Measurements from ENCODE around the gene HUWE1. TPM values are rescaled to one million over a fixed set of nuclear protein-coding genes. Genes with fewer than 3 reads are reported as not detected.

HUWE1 gene
- total RNA-seq, 2 donors from 2014 or later: 111 to 116 TPM

DNA sequence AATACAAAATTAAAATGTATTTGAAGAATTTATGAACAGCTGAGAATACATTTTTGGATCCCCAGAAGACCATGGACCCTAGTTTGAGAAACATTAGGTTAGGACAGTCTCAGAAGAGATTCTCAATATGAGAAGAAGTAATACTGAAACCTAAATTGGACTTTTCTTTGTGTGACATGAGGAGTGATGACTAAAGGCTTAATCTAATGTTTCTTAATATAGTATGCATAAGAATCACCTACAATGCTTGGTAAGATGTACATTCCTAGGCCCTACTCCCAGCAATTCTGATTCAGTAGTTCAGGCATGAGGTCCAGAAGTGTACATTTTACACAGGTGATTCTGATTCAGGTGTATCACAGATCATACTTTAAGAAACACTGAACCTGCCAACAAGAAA is 31.6 kb upstream of the HUWE1 start:
- no peaks in the 10 kb centered on the region for H3K4me1 ChIP-seq

DNA sequence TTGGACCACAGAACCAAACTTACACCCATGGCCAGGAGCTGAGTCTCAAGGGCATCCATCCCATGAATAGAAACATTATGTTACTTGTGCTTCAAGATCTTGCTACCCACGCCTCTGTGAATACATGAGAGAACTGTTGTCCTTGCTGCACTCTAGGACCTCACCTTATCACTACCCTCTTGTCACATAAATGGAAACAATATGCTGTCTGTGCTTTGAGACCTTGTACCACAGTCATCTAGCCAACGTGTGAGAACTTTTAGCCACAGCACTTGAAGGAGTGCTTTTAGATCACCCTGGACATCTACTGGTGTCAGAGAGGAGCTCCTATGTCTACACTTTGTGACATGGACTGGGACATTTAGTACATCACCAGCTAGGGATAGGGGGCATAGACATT is 30.7 kb upstream of the HUWE1 start:
- Histone ChIP-seq H3K36me3 (no peaks in the 10 kb centered on the region), H3K4me3 (no peak overlapping the region), H3K27ac (no peak overlapping the region), H3K27me3 (no peaks in the 10 kb centered on the region), H3K9me3 (no peaks in the 10 kb centered on the region), H3K4me1 (no peaks in the 10 kb centered on the region)
- no peak for DNase-seq (ENCODE audit: low spot score)
- TF ChIP-seq, protein P1, sequence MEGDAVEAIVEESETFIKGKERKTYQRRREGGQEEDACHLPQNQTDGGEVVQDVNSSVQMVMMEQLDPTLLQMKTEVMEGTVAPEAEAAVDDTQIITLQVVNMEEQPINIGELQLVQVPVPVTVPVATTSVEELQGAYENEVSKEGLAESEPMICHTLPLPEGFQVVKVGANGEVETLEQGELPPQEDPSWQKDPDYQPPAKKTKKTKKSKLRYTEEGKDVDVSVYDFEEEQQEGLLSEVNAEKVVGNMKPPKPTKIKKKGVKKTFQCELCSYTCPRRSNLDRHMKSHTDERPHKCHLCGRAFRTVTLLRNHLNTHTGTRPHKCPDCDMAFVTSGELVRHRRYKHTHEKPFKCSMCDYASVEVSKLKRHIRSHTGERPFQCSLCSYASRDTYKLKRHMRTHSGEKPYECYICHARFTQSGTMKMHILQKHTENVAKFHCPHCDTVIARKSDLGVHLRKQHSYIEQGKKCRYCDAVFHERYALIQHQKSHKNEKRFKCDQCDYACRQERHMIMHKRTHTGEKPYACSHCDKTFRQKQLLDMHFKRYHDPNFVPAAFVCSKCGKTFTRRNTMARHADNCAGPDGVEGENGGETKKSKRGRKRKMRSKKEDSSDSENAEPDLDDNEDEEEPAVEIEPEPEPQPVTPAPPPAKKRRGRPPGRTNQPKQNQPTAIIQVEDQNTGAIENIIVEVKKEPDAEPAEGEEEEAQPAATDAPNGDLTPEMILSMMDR (IDR thresholded peaks at IDR 0.05): no peak

More for the DNA sequence above, 31.6 kb upstream of the HUWE1 start:
- no peak for DNase-seq (ENCODE audit: low spot score)
- H3K4me3 ChIP-seq: no peak overlapping the region
- no peak overlapping the region for H3K27ac ChIP-seq
- no peaks in the 10 kb centered on the region for H3K27me3 ChIP-seq
- TF ChIP-seq, protein P1 (IDR thresholded peaks at IDR 0.05): no peak
- H3K9me3 ChIP-seq: no peaks in the 10 kb centered on the region
- no peaks in the 10 kb centered on the region for H3K36me3 ChIP-seq

DNA sequence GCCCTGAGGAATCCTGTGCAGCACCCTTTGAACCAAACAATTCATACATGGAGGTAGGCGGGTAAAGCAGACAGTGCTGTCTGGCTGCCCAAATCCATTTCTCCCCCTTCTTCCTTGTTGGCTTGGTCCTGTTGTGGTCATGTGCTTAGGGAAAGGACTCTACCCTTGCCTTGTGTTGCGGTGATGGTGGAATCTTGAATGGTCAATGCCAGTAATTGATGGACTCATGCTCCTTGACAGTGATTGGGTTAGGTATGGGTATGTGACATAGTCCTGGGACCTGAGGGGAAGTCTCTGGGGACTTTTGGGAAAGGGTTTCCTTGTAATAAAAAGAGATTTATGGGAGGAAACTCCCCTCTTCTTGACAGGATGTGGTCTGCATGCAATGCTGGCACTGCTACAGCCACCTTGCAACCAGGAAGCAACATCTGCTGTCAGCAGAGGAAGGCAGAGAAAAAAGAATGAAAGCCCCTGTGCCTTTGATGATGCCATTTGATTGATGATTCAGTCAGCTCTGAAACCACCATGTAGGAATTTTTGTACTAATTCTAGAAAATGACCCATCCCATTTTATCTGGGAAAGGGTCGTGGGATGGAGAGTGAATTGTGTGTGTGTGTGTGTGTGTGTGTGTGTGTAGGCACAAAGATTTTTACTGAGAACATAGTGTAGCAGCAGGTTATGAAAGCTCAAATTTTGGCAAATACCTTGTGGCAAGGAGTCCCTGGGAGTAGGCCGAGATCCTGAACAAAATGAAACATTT is 30.0 kb upstream of the HUWE1 start:
- H3K9me3 ChIP-seq: no peaks in the 10 kb centered on the region
- no peak for DNase-seq (ENCODE audit: low spot score)
- no peaks in the 10 kb centered on the region for H3K36me3 ChIP-seq
- H3K27me3 ChIP-seq: no peaks in the 10 kb centered on the region
- TF ChIP-seq, protein P1 (IDR thresholded peaks at IDR 0.05): no peak
- no peaks in the 10 kb centered on the region for H3K4me1 ChIP-seq
- no peak overlapping the region for H3K4me3 ChIP-seq
- no peak overlapping the region for H3K27ac ChIP-seq

DNA sequence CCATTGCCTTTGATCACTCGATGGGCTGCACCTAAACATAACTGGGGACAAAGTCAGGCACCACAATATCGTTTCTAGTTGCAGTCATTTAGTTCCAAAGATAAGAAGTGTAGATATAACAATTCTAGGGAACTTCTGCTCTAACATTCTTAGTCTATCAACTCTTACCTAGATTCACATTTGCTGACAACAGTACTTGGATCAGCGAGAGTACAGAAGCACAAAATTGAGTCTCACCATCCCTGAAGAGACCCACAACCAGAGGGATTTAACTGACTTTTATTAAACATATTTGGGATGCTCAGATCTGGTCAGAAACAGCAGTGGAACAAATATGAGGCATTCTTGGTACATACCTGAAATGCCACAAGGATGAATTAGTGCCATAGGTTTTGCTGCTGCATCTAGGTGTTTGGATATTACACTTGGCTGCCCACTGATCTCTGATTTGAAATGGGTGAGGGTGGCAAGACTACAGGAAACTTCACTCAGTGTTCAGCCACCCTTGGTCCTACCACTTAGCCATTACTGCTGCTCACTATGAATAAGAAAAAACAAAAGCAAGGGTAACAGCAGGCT is 28.9 kb upstream of the HUWE1 start:
- Histone ChIP-seq H3K4me3 (no peak overlapping the region), H3K27ac (no peak overlapping the region), H3K36me3 (no peaks in the 10 kb centered on the region), H3K27me3 (no peaks in the 10 kb centered on the region), H3K4me1 (no peaks in the 10 kb centered on the region), H3K9me3 (no peaks in the 10 kb centered on the region)
- TF ChIP-seq, protein P1 (IDR thresholded peaks at IDR 0.05): no peak
- no peak for DNase-seq (ENCODE audit: low spot score)

DNA sequence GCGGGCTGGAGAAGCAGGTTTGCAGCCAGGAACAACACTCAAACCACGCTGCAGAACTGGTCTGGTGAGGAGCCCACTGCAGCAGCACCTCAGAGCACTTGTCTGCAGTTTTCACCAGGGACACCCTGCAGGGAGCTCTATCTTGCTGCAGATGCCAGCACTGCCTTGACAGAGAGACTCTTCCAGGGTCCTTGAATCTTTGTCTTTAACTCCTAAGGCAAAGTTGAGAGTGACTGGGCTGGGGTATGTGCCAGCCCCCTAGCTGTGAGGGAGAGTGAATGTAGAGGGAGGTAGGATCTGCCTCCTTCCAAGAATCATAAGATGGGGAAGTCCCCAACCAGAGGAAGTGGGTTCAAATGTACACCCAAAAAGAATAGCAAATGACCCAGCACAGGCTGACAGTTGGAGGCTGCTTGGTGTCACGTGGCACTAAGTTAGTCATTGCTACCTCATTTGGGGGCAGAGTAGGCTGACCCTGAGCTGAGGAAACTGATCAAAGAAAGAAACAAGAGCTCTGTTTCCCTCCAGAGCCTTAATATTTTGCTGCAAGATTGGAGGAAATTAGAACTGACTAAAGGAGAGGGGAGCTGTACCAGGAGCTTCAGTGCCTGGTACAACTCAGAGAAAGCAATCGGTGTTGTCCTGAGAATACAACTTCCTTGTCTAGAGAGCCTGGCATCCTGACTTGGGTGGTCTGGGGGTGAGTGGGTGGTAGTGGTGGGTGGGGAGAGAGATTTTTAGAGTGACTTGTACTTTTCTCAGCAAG is 28.2 kb upstream of the HUWE1 start:
- Histone ChIP-seq H3K4me3 (no peak overlapping the region), H3K4me1 (no peaks in the 10 kb centered on the region), H3K27me3 (no peaks in the 10 kb centered on the region), H3K36me3 (no peaks in the 10 kb centered on the region), H3K9me3 (no peaks in the 10 kb centered on the region), H3K27ac (no peak overlapping the region)
- TF ChIP-seq, protein P1 (IDR thresholded peaks at IDR 0.05): no peak
- no peak for DNase-seq (ENCODE audit: low spot score)

Data from right atrium auricular region (tissue), 2 donors.